Natural killer cell (primary cell): ENCODE measurements around the gene CKMT2. TPM values are rescaled to one million over a fixed set of nuclear protein-coding genes. Genes with fewer than 3 reads are reported as not detected.

ENCODE experiments used
- ATAC-seq, 3 donors: fragments of 150-1000 bp in 2 of 3; fragments of 200-7000 bp in 1 of 3; cut with Tn5 transposase; 1 replicate in 1 of 3; 2 replicates in 2 of 3; pipeline ENCODE4 v1.10.0; 2021; ENCODE audit warnings: mild to moderate bottlenecking in 2 of 3, moderate library complexity in 2 of 3
- DNase-seq, 2 donors: peaks; one replicate each; pipeline versions ENCODE4 v3.0.0 to v3.0.0-alpha.2; 2013 to 2021; ENCODE audit warnings: mixed read lengths in 1 of 2
- H3K27ac ChIP-seq: one replicate; pipeline ENCODE4 v1.5.1; 2013; ENCODE audit warnings: mild to moderate bottlenecking, low read length
- H3K27me3 ChIP-seq: one replicate; pipeline ENCODE4 v1.6.1; 2013; ENCODE audit warnings: low read length; ENCODE audit not compliant: control insufficient read depth, insufficient read depth
- H3K36me3 ChIP-seq: one replicate; pipeline ENCODE4 v1.6.1; 2013; ENCODE audit warnings: low read length; ENCODE audit not compliant: control insufficient read depth, insufficient read depth
- H3K4me1 ChIP-seq: one replicate; pipeline ENCODE4 v1.6.1; 2013; ENCODE audit warnings: low read length; ENCODE audit not compliant: control insufficient read depth, insufficient read depth
- H3K4me3 ChIP-seq: one replicate; pipeline ENCODE4 v1.5.1; 2013; ENCODE audit warnings: low read length
- H3K9me3 ChIP-seq: one replicate; pipeline ENCODE4 v1.6.1; 2013; ENCODE audit warnings: low read length; ENCODE audit not compliant: control insufficient read depth, insufficient read depth
- H3K27ac Mint-ChIP-seq, 2 donors: one replicate each; pipeline ENCODE4 v1.8.0; 2022; ENCODE audit warnings: mild to moderate bottlenecking in 2 of 2, mixed read lengths in 2 of 2, moderate library complexity in 1 of 2
- H3K27me3 Mint-ChIP-seq, 2 donors: one replicate each; pipeline ENCODE4 v1.8.0; 2022; ENCODE audit warnings: low read depth in 2 of 2, mixed read lengths in 2 of 2
- H3K36me3 Mint-ChIP-seq: one replicate; pipeline ENCODE4 v1.8.0; 2022; ENCODE audit warnings: mixed read lengths
- H3K4me1 Mint-ChIP-seq, 2 donors: one replicate each; pipeline ENCODE4 v1.8.0; 2022; ENCODE audit warnings: mixed read lengths in 2 of 2
- H3K4me3 Mint-ChIP-seq: one replicate; pipeline ENCODE4 v1.8.0; 2022; ENCODE audit warnings: mild to moderate bottlenecking, moderate library complexity, mixed read lengths
- H3K9me3 Mint-ChIP-seq, 2 donors: one replicate each; pipeline ENCODE4 v1.8.0; 2022; ENCODE audit warnings: mixed read lengths in 2 of 2
- CTCF ChIP-seq: fragments of 200-600 bp; IDR thresholded peaks from one replicate; pipeline ENCODE4 v1.8.0; 2022; ENCODE audit warnings: antibody characterized with exemption
- WGBS: methylation state at CpG from one replicate; pipeline ENCODE4 v1.1.7; 2013; ENCODE audit warnings: missing lambda C conversion rate; ENCODE audit not compliant: insufficient coverage; 5-methylcytosine and 5-hydroxymethylcytosine counted together
- intact Hi-C: fragments of 100-400 bp; cut with micrococcal nuclease; formaldehyde crosslinking; loops from one replicate; pipeline ENCODE4 v1.14.2; 2022
- total RNA-seq, 4 donors: library from RNA; stranded (reverse); fragments of 120-200 nt in 1 of 4; gene quantifications; one replicate each; pipeline versions ENCODE4 v1.2.3 to v1.2.4, GENCODE V29; 2013 to 2022

The CKMT2 gene
- total RNA-seq, 3 donors from 2014 or later (not counting 1 experiment from before 2014, with no cell fraction given): not detected

GRCh38 chr5:81195335-81195929, 37.7 kb upstream of the CKMT2 start:
- H3K27ac Mint-ChIP-seq: peak overlapping the region in 1 of 2 donors; percentile 66
- no peak for ATAC-seq
- no peak overlapping the region for H3K4me3 Mint-ChIP-seq
- intact Hi-C loops: loop anchor here (1.0 kb wide), 1 partner anchor 509 kb away; no protein-coding TSS in a partner anchor
- H3K27me3 Mint-ChIP-seq: peaks cover 5 to 18% of the 10 kb centered on the region in 2 donors
- Histone ChIP-seq H3K4me3 (no peak overlapping the region), H3K9me3 (no peaks in the 10 kb centered on the region), H3K4me1 (peaks cover 6% of the 10 kb centered on the region), H3K36me3 (no peaks in the 10 kb centered on the region), H3K27me3 (peaks cover 3% of the 10 kb centered on the region), H3K27ac (no peak overlapping the region)
- no peaks in the 10 kb centered on the region for H3K36me3 Mint-ChIP-seq
- DNase-seq: no peak
- 88% methylated on average over 5 of the region's 5 CpGs for WGBS
- peak; percentile 48 for TF ChIP-seq CTCF
- H3K4me1 Mint-ChIP-seq: peaks cover 7 to 9% of the 10 kb centered on the region in 2 donors
- H3K9me3 Mint-ChIP-seq: no peaks in the 10 kb centered on the region

- TF ChIP-seq CTCF: no peak
- Histone ChIP-seq H3K36me3 (peaks cover 3% of the 10 kb centered on the region), H3K4me3 (no peak overlapping the region), H3K9me3 (no peaks in the 10 kb centered on the region), H3K27me3 (no peaks in the 10 kb centered on the region), H3K27ac (no peak overlapping the region), H3K4me1 (no peaks in the 10 kb centered on the region)
- Mint-ChIP-seq H3K9me3 (no peaks in the 10 kb centered on the region), H3K27me3 (peaks cover 2 to 6% of the 10 kb centered on the region in 2 donors), H3K4me1 (no peaks in the 10 kb centered on the region), H3K27ac (no peak overlapping the region), H3K36me3 (no peaks in the 10 kb centered on the region), H3K4me3 (no peak overlapping the region)
- no peak for DNase-seq
- ATAC-seq: no peak
- 80% methylated on average over 2 of the region's 2 CpGs for WGBS
- intact Hi-C loops: no loop called here
Observed at GRCh38 chr5:81202655-81203054, 30.5 kb upstream of the CKMT2 start.

DNA sequence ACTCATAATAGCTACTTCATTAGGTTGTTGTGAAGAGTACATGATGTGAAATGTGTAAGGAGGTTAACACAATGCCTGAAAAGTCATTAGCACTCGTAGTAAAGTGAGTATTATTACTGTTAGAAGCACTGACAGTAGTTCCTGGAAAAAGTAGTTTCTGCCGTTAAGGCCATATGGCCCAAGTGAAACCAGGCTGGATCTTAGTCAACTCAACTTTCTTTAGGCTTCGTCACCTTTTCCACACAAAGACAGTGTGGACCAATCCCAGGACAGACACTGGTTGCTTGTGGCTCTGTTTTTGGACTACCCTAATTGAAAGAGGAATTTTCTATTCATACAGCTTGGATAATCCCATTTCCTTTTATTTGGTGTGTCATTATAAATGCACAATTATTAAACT, 29.4 kb upstream of the CKMT2 start:
- H3K4me3 ChIP-seq: no peak overlapping the region
- Mint-ChIP-seq H3K27ac (no peak overlapping the region), H3K27me3 (peaks cover 2 to 6% of the 10 kb centered on the region in 2 donors), H3K36me3 (no peaks in the 10 kb centered on the region), H3K4me3 (no peak overlapping the region), H3K9me3 (no peaks in the 10 kb centered on the region), H3K4me1 (no peaks in the 10 kb centered on the region)
- no peak for DNase-seq
- TF ChIP-seq CTCF: no peak
- H3K27ac ChIP-seq: no peak overlapping the region
- no peak for ATAC-seq
- H3K9me3 ChIP-seq: no peaks in the 10 kb centered on the region
- peaks cover 3% of the 10 kb centered on the region for H3K36me3 ChIP-seq
- intact Hi-C loops: no loop called here
- 76% methylated on average over 3 of the region's 3 CpGs for WGBS
- H3K27me3 ChIP-seq: no peaks in the 10 kb centered on the region
- H3K4me1 ChIP-seq: no peaks in the 10 kb centered on the region

DNA sequence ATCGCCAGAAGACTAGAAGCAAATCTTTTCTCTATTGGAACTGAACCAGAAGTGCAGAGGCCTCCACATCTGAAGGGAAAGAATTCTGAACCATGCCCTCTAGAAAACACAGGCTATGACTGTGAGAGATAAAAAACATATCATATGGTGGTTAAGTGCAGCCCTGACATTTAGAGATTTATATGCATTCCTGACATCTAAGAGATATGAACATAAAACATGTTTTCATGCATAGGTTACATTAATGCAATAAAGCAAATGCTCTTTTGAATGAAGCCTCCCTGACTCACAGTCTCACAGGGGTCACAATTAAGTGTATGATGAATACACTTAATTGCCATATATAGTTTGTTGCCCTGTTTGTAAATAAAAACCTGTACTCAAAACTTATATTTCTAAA, 28.9 kb upstream of the CKMT2 start:
- H3K27me3 ChIP-seq: no peaks in the 10 kb centered on the region
- no peak overlapping the region for H3K27ac Mint-ChIP-seq
- intact Hi-C loops: no loop called here

More for the DNA sequence above, 28.9 kb upstream of the CKMT2 start:
- ATAC-seq (no peak), DNase-seq (no peak)
- no peaks in the 10 kb centered on the region for H3K9me3 ChIP-seq
- Mint-ChIP-seq H3K4me1 (no peaks in the 10 kb centered on the region), H3K4me3 (no peak overlapping the region), H3K36me3 (no peaks in the 10 kb centered on the region), H3K27me3 (peaks cover 2 to 6% of the 10 kb centered on the region in 2 donors), H3K9me3 (no peaks in the 10 kb centered on the region)
- 100% methylated on average over 1 of the region's 1 CpG for WGBS
- TF ChIP-seq CTCF: no peak
- H3K4me3 ChIP-seq: no peak overlapping the region
- H3K36me3 ChIP-seq: peaks cover 3% of the 10 kb centered on the region
- no peaks in the 10 kb centered on the region for H3K4me1 ChIP-seq
- no peak overlapping the region for H3K27ac ChIP-seq
